Measurements from ENCODE around the gene C6orf136. TPM values are rescaled to one million over a fixed set of nuclear protein-coding genes. Genes with fewer than 3 reads are reported as not detected.

Gene C6orf136
- total and polyA plus RNA-seq, 5 donors from 2014 or later, result 7.5 to 24.4 (median 13.4) TPM

GRCh38 chr6:30672445-30673253, 25.7 kb downstream of the C6orf136 start, which contains the start of gene DHX16:
TSS of gene DHX16 (minus strand) at chr6:30673006. CDS start at chr6:30672841, 165 bp downstream.
- peak within 1 kb of the TSS; percentile 85 for H3K4me3 ChIP-seq (ENCODE audit: low read depth, low read length)
- peaks cover 13 to 46% (median 28%) of the 10 kb centered on the region in 4 donors for H3K4me1 Mint-ChIP-seq
- peak; percentile 85 to 96 (median 88) for DNase-seq

GRCh38 chr6:30676660-30677285, 29.8 kb downstream of the C6orf136 start:
- Histone ChIP-seq H3K27me3 (ENCODE audit: control insufficient read depth, insufficient read depth, low read length) (no peaks in the 10 kb centered on the region), H3K36me3 (ENCODE audit: control insufficient read depth, insufficient read depth, low read length) (peaks cover 36% of the 10 kb centered on the region), H3K27ac (ENCODE audit: insufficient read depth, low read length, poor library complexity, severe bottlenecking) (no peak overlapping the region), H3K9me3 (ENCODE audit: control insufficient read depth in 2 of 2, low read length in 2 of 2) (no peaks in the 10 kb centered on the region), H3K4me3 (ENCODE audit: low read depth, low read length) (no peak overlapping the region), H3K4me1 (ENCODE audit: control insufficient read depth, insufficient read depth, low read length, poor library complexity, severe bottlenecking) (peaks cover 37% of the 10 kb centered on the region)
- H3K9me3 Mint-ChIP-seq, result no peaks in the 10 kb centered on the region
- peak overlapping the region in 2 of 3 donors; percentile 60 to 95 for H3K27ac Mint-ChIP-seq
- peaks cover 5% of the 10 kb centered on the region for H3K27me3 Mint-ChIP-seq
- DNase-seq, result no peak
- no peak for ATAC-seq (ENCODE audit: low read depth in 2 of 2)
- peak overlapping the region in 2 of 4 donors; percentile 21 to 47 for H3K4me3 Mint-ChIP-seq
- peaks cover 17 to 56% (median 29%) of the 10 kb centered on the region in 4 donors for H3K4me1 Mint-ChIP-seq
- H3K36me3 Mint-ChIP-seq, result peaks cover 29% of the 10 kb centered on the region

More at GRCh38 chr6:30672445-30673253, 25.7 kb downstream of the C6orf136 start, which contains the start of gene DHX16:
- Mint-ChIP-seq H3K36me3 (peaks cover 34% of the 10 kb centered on the region), H3K27ac (peak within 1 kb of the TSS; percentile 71 to 84 (median 82)), H3K27me3 (peaks cover 5% of the 10 kb centered on the region), H3K9me3 (no peaks in the 10 kb centered on the region), H3K4me3 (peak within 1 kb of the TSS; percentile 86 to 91 (median 90))
- Histone ChIP-seq H3K36me3 (ENCODE audit: control insufficient read depth, insufficient read depth, low read length) (peaks cover 39% of the 10 kb centered on the region), H3K9me3 (ENCODE audit: control insufficient read depth in 2 of 2, low read length in 2 of 2) (no peaks in the 10 kb centered on the region), H3K27me3 (ENCODE audit: control insufficient read depth, insufficient read depth, low read length) (no peaks in the 10 kb centered on the region), H3K27ac (ENCODE audit: insufficient read depth, low read length, poor library complexity, severe bottlenecking) (peak within 1 kb of the TSS; percentile 70), H3K4me1 (ENCODE audit: control insufficient read depth, insufficient read depth, low read length, poor library complexity, severe bottlenecking) (peaks cover 21% of the 10 kb centered on the region)
- peak; percentile 75 to 77 for ATAC-seq (ENCODE audit: low read depth in 2 of 2)

GRCh38 chr6:30678964-30679726, 32.2 kb downstream of the C6orf136 start:
- Histone ChIP-seq H3K9me3 (ENCODE audit: control insufficient read depth in 2 of 2, low read length in 2 of 2) (no peaks in the 10 kb centered on the region), H3K36me3 (ENCODE audit: control insufficient read depth, insufficient read depth, low read length) (peaks cover 36% of the 10 kb centered on the region), H3K27me3 (ENCODE audit: control insufficient read depth, insufficient read depth, low read length) (no peaks in the 10 kb centered on the region), H3K4me3 (ENCODE audit: low read depth, low read length) (peak overlapping the region; percentile 89), H3K4me1 (ENCODE audit: control insufficient read depth, insufficient read depth, low read length, poor library complexity, severe bottlenecking) (peaks cover 45% of the 10 kb centered on the region), H3K27ac (ENCODE audit: insufficient read depth, low read length, poor library complexity, severe bottlenecking) (peak overlapping the region; percentile 96)
- H3K27ac Mint-ChIP-seq, result peak overlapping the region; percentile 89 to 93 (median 93)
- H3K36me3 Mint-ChIP-seq, result peaks cover 45% of the 10 kb centered on the region
- peaks cover 11 to 45% (median 23%) of the 10 kb centered on the region in 4 donors for H3K4me1 Mint-ChIP-seq
- peak overlapping the region; percentile 95 to 100 (median 96) for H3K4me3 Mint-ChIP-seq
- H3K27me3 Mint-ChIP-seq, result peaks cover 5% of the 10 kb centered on the region
- peak; percentile 85 to 92 (median 91) for DNase-seq
- H3K9me3 Mint-ChIP-seq, result peaks cover 0 to 1% (median 0%) of the 10 kb centered on the region in 7 donors
- peak; percentile 29 to 30 for ATAC-seq (ENCODE audit: low read depth in 2 of 2)

- Mint-ChIP-seq H3K4me3 (peak overlapping the region; percentile 95 to 100 (median 96)), H3K27me3 (peaks cover 5% of the 10 kb centered on the region), H3K27ac (peak overlapping the region; percentile 92 to 93 (median 93)), H3K9me3 (peaks cover 0 to 2% (median 0%) of the 10 kb centered on the region in 7 donors), H3K36me3 (peaks cover 47% of the 10 kb centered on the region), H3K4me1 (peaks cover 11 to 45% (median 23%) of the 10 kb centered on the region in 4 donors)
- H3K27ac ChIP-seq (ENCODE audit: insufficient read depth, low read length, poor library complexity, severe bottlenecking), result peak overlapping the region; percentile 96
- peaks cover 36% of the 10 kb centered on the region for H3K36me3 ChIP-seq (ENCODE audit: control insufficient read depth, insufficient read depth, low read length)
- no peak for ATAC-seq (ENCODE audit: low read depth in 2 of 2)
- DNase-seq, result no peak
- H3K27me3 ChIP-seq (ENCODE audit: control insufficient read depth, insufficient read depth, low read length), result no peaks in the 10 kb centered on the region
- peaks cover 46% of the 10 kb centered on the region for H3K4me1 ChIP-seq (ENCODE audit: control insufficient read depth, insufficient read depth, low read length, poor library complexity, severe bottlenecking)
- H3K4me3 ChIP-seq (ENCODE audit: low read depth, low read length), result peak overlapping the region; percentile 89
- no peaks in the 10 kb centered on the region for H3K9me3 ChIP-seq (ENCODE audit: control insufficient read depth in 2 of 2, low read length in 2 of 2)
These were observed 33.0 kb downstream of the C6orf136 start for GRCh38 chr6:30679765-30680535.

- H3K27me3 Mint-ChIP-seq, result peaks cover 5% of the 10 kb centered on the region
- peak overlapping the region; percentile 93 to 98 (median 96) for H3K27ac Mint-ChIP-seq
- peak overlapping the region; percentile 89 for H3K4me3 ChIP-seq (ENCODE audit: low read depth, low read length)
- no peaks in the 10 kb centered on the region for H3K9me3 ChIP-seq (ENCODE audit: control insufficient read depth in 2 of 2, low read length in 2 of 2)
- ATAC-seq (ENCODE audit: low read depth in 2 of 2) (peak; percentile 3), DNase-seq (no peak)
- peak overlapping the region; percentile 95 to 100 (median 96) for H3K4me3 Mint-ChIP-seq
- H3K9me3 Mint-ChIP-seq, result peaks cover 0 to 6% (median 0%) of the 10 kb centered on the region in 7 donors
- peaks cover 54% of the 10 kb centered on the region for H3K4me1 ChIP-seq (ENCODE audit: control insufficient read depth, insufficient read depth, low read length, poor library complexity, severe bottlenecking)
- H3K4me1 Mint-ChIP-seq, result peaks cover 11 to 40% (median 15%) of the 10 kb centered on the region in 4 donors
- H3K36me3 Mint-ChIP-seq, result peaks cover 48% of the 10 kb centered on the region
- peaks cover 24% of the 10 kb centered on the region for H3K36me3 ChIP-seq (ENCODE audit: control insufficient read depth, insufficient read depth, low read length)
- no peaks in the 10 kb centered on the region for H3K27me3 ChIP-seq (ENCODE audit: control insufficient read depth, insufficient read depth, low read length)
- peak overlapping the region; percentile 96 for H3K27ac ChIP-seq (ENCODE audit: insufficient read depth, low read length, poor library complexity, severe bottlenecking)
These were observed 34.8 kb downstream of the C6orf136 start for GRCh38 chr6:30681766-30682142.

- Mint-ChIP-seq H3K36me3 (peaks cover 45% of the 10 kb centered on the region), H3K27me3 (peaks cover 5% of the 10 kb centered on the region), H3K4me1 (peaks cover 11 to 37% (median 14%) of the 10 kb centered on the region in 4 donors), H3K27ac (peak overlapping the region; percentile 93 to 98 (median 96)), H3K9me3 (peaks cover 0 to 6% (median 0%) of the 10 kb centered on the region in 7 donors), H3K4me3 (peak overlapping the region; percentile 95 to 100 (median 96))
- Histone ChIP-seq H3K27ac (ENCODE audit: insufficient read depth, low read length, poor library complexity, severe bottlenecking) (peak overlapping the region; percentile 96), H3K9me3 (ENCODE audit: control insufficient read depth in 2 of 2, low read length in 2 of 2) (no peaks in the 10 kb centered on the region), H3K36me3 (ENCODE audit: control insufficient read depth, insufficient read depth, low read length) (peaks cover 18% of the 10 kb centered on the region), H3K4me3 (ENCODE audit: low read depth, low read length) (peak overlapping the region; percentile 89), H3K27me3 (ENCODE audit: control insufficient read depth, insufficient read depth, low read length) (no peaks in the 10 kb centered on the region), H3K4me1 (ENCODE audit: control insufficient read depth, insufficient read depth, low read length, poor library complexity, severe bottlenecking) (peaks cover 58% of the 10 kb centered on the region)
- DNase-seq (peak; percentile 82 to 96 (median 90)), ATAC-seq (ENCODE audit: low read depth in 2 of 2) (peak; percentile 71 to 73)
These were observed 35.5 kb downstream of the C6orf136 start for GRCh38 chr6:30682143-30683117.

All from CD4-positive, CD25-positive, alpha-beta regulatory T cell (primary cell).